CD14-positive monocyte (primary cell): ENCODE measurements around the gene PRAMEF33. TPM values are rescaled to one million over a fixed set of nuclear protein-coding genes. Genes with fewer than 3 reads are reported as not detected.
"Not testable (repeated sequence)": the region's sequence is repeated elsewhere in the genome, so short reads cannot be mapped to it uniquely, and the experiment has no call there.

Experiments
- DNase-seq, 3 donors: peaks; one replicate each; pipeline ENCODE4 v3.0.0-alpha.2; 2011 to 2022
- H2AFZ ChIP-seq: 2 replicates; pipeline ENCODE4 v1.6.0; 2012; ENCODE audit warnings: mild to moderate bottlenecking, low read depth, low read length, inconsistent platforms; ENCODE audit not compliant: insufficient read depth, poor library complexity, severe bottlenecking
- H3K27ac ChIP-seq, 2 donors: 1 replicate in 1 of 2; 2 replicates in 1 of 2; pipeline ENCODE4 v1.5.1; 2012 to 2013; ENCODE audit warnings: low read length in 2 of 2, control low read depth in 1 of 2, inconsistent platforms in 1 of 2, low read depth in 1 of 2, mild to moderate bottlenecking in 1 of 2
- H3K27me3 ChIP-seq, 2 donors: one replicate each; pipeline versions ENCODE4 v1.6.0 to v1.6.1; 2011 to 2013; ENCODE audit warnings: low read length in 2 of 2; ENCODE audit not compliant: control insufficient read depth in 2 of 2, insufficient read depth in 2 of 2
- H3K36me3 ChIP-seq, 2 donors: replicated peaks in 1 of 2; 1 replicate in 1 of 2; 2 replicates in 1 of 2; pipeline versions ENCODE4 v1.5.1 to v1.6.1; 2012 to 2013; ENCODE audit warnings: low read length in 2 of 2, control low read depth in 1 of 2, inconsistent platforms in 1 of 2, mild to moderate bottlenecking in 1 of 2; ENCODE audit not compliant: insufficient read depth in 2 of 2, control insufficient read depth in 1 of 2
- H3K4me1 ChIP-seq, 2 donors: 1 replicate in 1 of 2; 2 replicates in 1 of 2; pipeline versions ENCODE4 v1.5.1 to v1.6.1; 2012 to 2013; ENCODE audit warnings: low read length in 2 of 2, control low read depth in 1 of 2, inconsistent platforms in 1 of 2, mild to moderate bottlenecking in 1 of 2, moderate library complexity in 1 of 2; ENCODE audit not compliant: insufficient read depth in 2 of 2, control insufficient read depth in 1 of 2
- H3K4me2 ChIP-seq: replicated peaks from 2 replicates; pipeline ENCODE3; 2012; ENCODE audit warnings: low read length, moderate library complexity, mild to moderate bottlenecking; ENCODE audit not compliant: poor library complexity, severe bottlenecking; ENCODE audit errors: extremely low read depth
- H3K4me3 ChIP-seq, 3 experiments: fragments of 200-600 bp in 1 of 3; sonication (generic) in 1 of 3; replicated peaks in 1 of 3; 1 replicate in 2 of 3; 2 replicates in 1 of 3; pipeline ENCODE4 v1.5.1; 2011 to 2013; ENCODE audit warnings: low read length in 3 of 3, mild to moderate bottlenecking in 3 of 3, control low read depth in 2 of 3, low read depth in 2 of 3, inconsistent platforms in 1 of 3, moderate library complexity in 1 of 3
- H3K79me2 ChIP-seq: 2 replicates; pipeline ENCODE4 v1.6.0; 2012; ENCODE audit warnings: mild to moderate bottlenecking, control low read depth, inconsistent platforms, low read length, moderate library complexity; ENCODE audit not compliant: insufficient read depth
- H3K9ac ChIP-seq: 2 replicates; pipeline ENCODE4 v1.6.0; 2017; ENCODE audit warnings: low read length, mild to moderate bottlenecking; ENCODE audit not compliant: insufficient read depth, poor library complexity, severe bottlenecking
- H3K9me3 ChIP-seq, 2 donors: replicated peaks in 1 of 2; 1 replicate in 1 of 2; 2 replicates in 1 of 2; pipeline versions ENCODE4 v1.5.1 to v1.6.1; 2012 to 2013; ENCODE audit warnings: low read length in 2 of 2, control low read depth in 1 of 2; ENCODE audit not compliant: control insufficient read depth in 1 of 2, insufficient read depth in 1 of 2
- H4K20me1 ChIP-seq: 2 replicates; pipeline ENCODE4 v1.6.0; 2012; ENCODE audit warnings: mild to moderate bottlenecking, low read length, control low read depth, moderate library complexity; ENCODE audit not compliant: insufficient read depth
- H3K27ac Mint-ChIP-seq, 7 donors: one replicate each; pipeline ENCODE4 v1.8.0; 2020; ENCODE audit warnings: mild to moderate bottlenecking in 7 of 7, mixed read lengths in 7 of 7, moderate library complexity in 6 of 7, inconsistent platforms in 2 of 7
- H3K27me3 Mint-ChIP-seq, 3 donors: one replicate each; pipeline ENCODE4 v1.8.0; 2021 to 2022; ENCODE audit warnings: low read depth in 3 of 3, mild to moderate bottlenecking in 3 of 3, mixed read lengths in 3 of 3, moderate library complexity in 3 of 3, inconsistent platforms in 1 of 3
- H3K36me3 Mint-ChIP-seq, 2 donors: one replicate each; pipeline ENCODE4 v1.8.0; 2020; ENCODE audit warnings: mixed read lengths in 2 of 2, inconsistent platforms in 1 of 2, mild to moderate bottlenecking in 1 of 2
- H3K4me1 Mint-ChIP-seq: one replicate; pipeline ENCODE4 v1.8.0; 2020; ENCODE audit warnings: mild to moderate bottlenecking, mixed read lengths
- H3K4me3 Mint-ChIP-seq, 2 donors: one replicate each; pipeline ENCODE4 v1.8.0; 2020; ENCODE audit warnings: mild to moderate bottlenecking in 2 of 2, mixed read lengths in 2 of 2, moderate library complexity in 1 of 2
- H3K9me3 Mint-ChIP-seq, 7 donors: one replicate each; pipeline ENCODE4 v1.8.0; 2020 to 2022; ENCODE audit warnings: mixed read lengths in 7 of 7, mild to moderate bottlenecking in 6 of 7, moderate library complexity in 6 of 7, inconsistent platforms in 2 of 7
- WGBS: methylation state at CpG from one replicate; pipeline ENCODE4 v1.1.5; 2013; ENCODE audit warnings: missing lambda C conversion rate; ENCODE audit not compliant: insufficient coverage; 5-methylcytosine and 5-hydroxymethylcytosine counted together
- intact Hi-C, 2 donors: fragments of 100-400 bp; cut with micrococcal nuclease; formaldehyde crosslinking; loops; one replicate each; pipeline versions ENCODE4 v1.15.0 to v1.15.1; 2023
- polyA plus RNA-seq, 3 donors: library from polyadenylated mRNA; depleted of rRNA in 1 of 3; unstranded in 2 of 3; stranded (reverse) in 1 of 3; fragments of 300-500 nt in 2 of 3; fragments of >200 nt in 1 of 3; fragmentation: Illumina TruSeq in 2 of 3; gene quantifications; 1 replicate in 2 of 3; 2 replicates in 1 of 3; pipeline ENCODE4 v1.2.3, GENCODE V29; 2012 to 2021

Gene PRAMEF33
- polyA plus RNA-seq, 3 donors = not detected

DNA sequence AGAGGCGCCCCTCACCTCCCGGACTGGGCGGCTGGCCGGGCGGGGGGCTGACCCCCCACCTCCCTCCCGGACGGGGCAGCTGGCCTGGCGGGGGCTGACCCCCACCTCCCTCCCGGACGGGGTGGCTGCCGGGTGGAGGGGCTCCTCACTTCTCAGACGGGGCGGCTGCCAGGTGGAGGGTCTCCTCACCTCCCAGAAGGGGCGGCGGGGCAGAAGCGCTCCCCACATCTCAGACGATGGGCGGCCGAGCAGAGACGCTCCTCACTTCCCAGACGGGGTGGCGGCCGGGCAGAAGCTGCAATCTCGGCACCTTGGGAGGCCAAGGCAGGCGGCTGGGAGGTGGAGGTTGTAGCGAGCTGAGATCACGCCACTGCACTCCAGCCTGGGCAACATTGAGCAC is 4.6 kb upstream of the PRAMEF33 start:
- H4K20me1 ChIP-seq, H3K27ac Mint-ChIP-seq, H3K4me2 ChIP-seq, H3K9me3 ChIP-seq, H3K27me3 Mint-ChIP-seq, H3K36me3 ChIP-seq, H3K9ac ChIP-seq, H3K4me1 ChIP-seq, H3K79me2 ChIP-seq, H2AFZ ChIP-seq, H3K9me3 Mint-ChIP-seq, DNase-seq, H3K4me3 ChIP-seq, H3K27me3 ChIP-seq, intact Hi-C loops, H3K4me3 Mint-ChIP-seq, H3K4me1 Mint-ChIP-seq, H3K36me3 Mint-ChIP-seq, H3K27ac ChIP-seq: not testable (repeated sequence)
- no CpG with 5 or more reads among the region's 27 CpGs for WGBS

DNA sequence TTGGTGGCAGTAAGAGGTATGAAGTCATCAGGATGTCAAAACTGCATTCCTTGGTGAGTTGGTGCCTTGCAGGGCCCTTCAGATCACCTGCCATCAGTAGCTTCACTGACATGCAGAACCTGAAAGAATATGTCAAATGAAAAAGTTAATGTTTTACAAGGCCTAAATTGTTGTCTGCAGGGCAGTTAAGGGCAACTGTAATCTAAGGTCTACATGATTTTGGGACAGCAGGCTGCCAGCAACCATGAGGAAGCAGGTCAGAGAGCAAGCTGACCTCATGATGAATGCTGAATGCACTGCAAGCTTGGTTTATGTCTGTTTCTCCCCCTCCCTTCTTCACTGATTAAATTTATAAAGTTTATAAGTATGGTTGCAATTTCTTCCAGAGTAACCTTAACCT is 1.1 kb upstream of the PRAMEF33 start:
- H3K36me3 ChIP-seq, H3K79me2 ChIP-seq, intact Hi-C loops, H3K9me3 Mint-ChIP-seq, H2AFZ ChIP-seq, H3K4me1 ChIP-seq, H3K9ac ChIP-seq, H3K27me3 Mint-ChIP-seq, H3K27ac ChIP-seq, H3K4me1 Mint-ChIP-seq, DNase-seq, H3K4me3 Mint-ChIP-seq, H3K27ac Mint-ChIP-seq, H3K27me3 ChIP-seq, H4K20me1 ChIP-seq, H3K4me3 ChIP-seq, H3K4me2 ChIP-seq, H3K9me3 ChIP-seq, H3K36me3 Mint-ChIP-seq: not testable (repeated sequence)

DNA sequence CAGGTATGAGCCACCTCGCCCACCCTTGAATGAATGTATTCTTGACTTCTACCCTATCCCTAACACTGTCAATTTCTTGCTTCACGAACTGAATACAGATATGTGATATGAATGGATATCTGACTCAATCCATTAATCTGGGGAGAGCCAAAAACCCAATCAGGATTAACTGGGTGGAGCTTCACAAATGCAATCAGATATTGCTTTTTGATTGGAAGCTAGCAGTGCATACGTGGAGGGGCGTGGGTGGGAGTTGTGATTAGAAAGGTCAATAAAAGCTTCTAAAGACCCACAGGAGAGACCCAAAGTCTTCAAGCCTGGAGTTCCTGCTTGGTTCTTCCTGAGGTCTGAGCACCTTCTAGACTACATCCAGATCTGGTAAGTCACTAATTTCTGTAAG is 11.9 kb downstream of the PRAMEF33 start, which contains the start of gene PRAMEF15:
Gene PRAMEF15, plus strand, starts transcription at position 301 of the 400 bp plus-strand sequence. CDS start 2,827 bp downstream, outside the sequence.
- no CpG with 5 or more reads among the region's 4 CpGs for WGBS
- H3K4me3 ChIP-seq, H3K9me3 Mint-ChIP-seq, H3K79me2 ChIP-seq, H3K27me3 ChIP-seq, intact Hi-C loops, H3K4me1 Mint-ChIP-seq, H3K9me3 ChIP-seq, H3K36me3 ChIP-seq, H3K27ac ChIP-seq, DNase-seq, H3K4me2 ChIP-seq, H3K4me3 Mint-ChIP-seq, H3K27me3 Mint-ChIP-seq, H4K20me1 ChIP-seq, H3K4me1 ChIP-seq, H3K36me3 Mint-ChIP-seq, H2AFZ ChIP-seq, H3K27ac Mint-ChIP-seq, H3K9ac ChIP-seq: not testable (repeated sequence)

DNA sequence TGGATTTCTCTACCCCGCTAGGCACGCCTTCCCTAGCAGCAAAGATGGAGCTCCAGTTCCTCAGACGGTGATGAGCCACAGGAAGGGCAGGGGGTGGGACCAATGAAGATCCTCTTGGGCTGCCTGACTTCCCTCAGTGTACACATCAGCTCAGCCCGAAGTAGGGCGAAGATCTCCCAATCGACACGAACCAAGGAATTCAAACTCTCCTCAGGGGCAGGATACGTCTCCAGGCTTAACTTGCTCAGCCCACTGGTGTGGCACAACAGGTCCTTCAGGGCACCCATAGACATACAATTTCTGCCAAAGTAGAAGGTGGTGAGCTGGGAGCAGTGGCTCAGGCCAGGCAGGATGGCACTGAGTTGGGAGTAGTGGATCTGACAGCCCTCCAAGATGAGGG is 39.2 kb downstream of the PRAMEF33 start:
- H3K4me3 ChIP-seq, H3K27me3 ChIP-seq, H3K9me3 Mint-ChIP-seq, H3K4me1 ChIP-seq, H3K9ac ChIP-seq, H3K36me3 Mint-ChIP-seq, H3K27me3 Mint-ChIP-seq, intact Hi-C loops, H2AFZ ChIP-seq, H3K4me2 ChIP-seq, H3K9me3 ChIP-seq, H3K27ac ChIP-seq, H3K4me1 Mint-ChIP-seq, H3K4me3 Mint-ChIP-seq, DNase-seq, H3K79me2 ChIP-seq, H4K20me1 ChIP-seq, H3K36me3 ChIP-seq: not testable (repeated sequence)
- H3K27ac Mint-ChIP-seq = peak overlapping the region in 1 of 7 donors; percentile 61
- no CpG with 5 or more reads among the region's 8 CpGs for WGBS
